ENCODE results near the gene RINT1. TPM values are rescaled to one million over a fixed set of nuclear protein-coding genes. Genes with fewer than 3 reads are reported as not detected.
A peak's percentile ranks its signal among the peaks of the same experiment; 100 is the strongest.
"Not testable (repeated sequence)": the region's sequence is repeated elsewhere in the genome, so short reads cannot be mapped to it uniquely, and the experiment has no call there.

Gene RINT1
- total RNA-seq, 1 donor from 2014 or later, result 13.5 TPM

DNA sequence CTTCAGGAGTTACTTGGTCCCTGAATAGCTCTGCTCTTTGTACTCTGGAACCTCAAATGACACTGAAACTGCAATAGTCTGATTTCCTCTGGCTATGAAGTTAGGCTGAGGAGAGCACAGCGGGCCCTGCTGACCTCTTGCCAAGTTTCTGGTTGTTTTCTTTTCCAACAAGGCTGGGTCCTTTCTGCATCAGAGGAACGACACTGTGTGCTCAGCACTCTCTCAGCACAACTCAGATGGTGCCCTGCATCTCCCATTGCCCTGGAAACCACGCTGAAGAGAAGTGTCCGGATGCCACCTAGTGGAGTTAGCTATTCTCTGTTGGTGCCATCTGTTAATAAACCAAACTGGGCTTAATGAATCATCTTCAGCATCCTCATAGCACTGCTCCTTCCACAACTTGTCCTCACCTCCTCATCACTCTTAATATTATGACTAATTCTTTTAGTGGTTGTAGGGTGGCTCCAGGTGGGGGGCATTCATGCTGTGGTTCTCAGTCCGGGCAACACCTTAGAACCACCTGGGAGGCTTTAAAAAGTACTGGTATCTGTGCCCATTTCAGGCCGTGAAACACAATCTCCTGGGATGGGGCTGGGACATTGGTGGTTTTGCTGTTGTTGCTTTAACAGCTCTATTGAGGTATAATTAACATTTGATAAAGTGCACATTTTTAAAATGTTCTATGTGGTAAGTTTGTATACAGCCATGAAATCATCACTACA lies 57.5 kb downstream of the RINT1 start:
- DNase-seq (ENCODE audit: low read depth), result peak; percentile 50
- no peak overlapping the region for H3K4me3 ChIP-seq (ENCODE audit: low read depth, low read length)
- TF ChIP-seq, protein P1, sequence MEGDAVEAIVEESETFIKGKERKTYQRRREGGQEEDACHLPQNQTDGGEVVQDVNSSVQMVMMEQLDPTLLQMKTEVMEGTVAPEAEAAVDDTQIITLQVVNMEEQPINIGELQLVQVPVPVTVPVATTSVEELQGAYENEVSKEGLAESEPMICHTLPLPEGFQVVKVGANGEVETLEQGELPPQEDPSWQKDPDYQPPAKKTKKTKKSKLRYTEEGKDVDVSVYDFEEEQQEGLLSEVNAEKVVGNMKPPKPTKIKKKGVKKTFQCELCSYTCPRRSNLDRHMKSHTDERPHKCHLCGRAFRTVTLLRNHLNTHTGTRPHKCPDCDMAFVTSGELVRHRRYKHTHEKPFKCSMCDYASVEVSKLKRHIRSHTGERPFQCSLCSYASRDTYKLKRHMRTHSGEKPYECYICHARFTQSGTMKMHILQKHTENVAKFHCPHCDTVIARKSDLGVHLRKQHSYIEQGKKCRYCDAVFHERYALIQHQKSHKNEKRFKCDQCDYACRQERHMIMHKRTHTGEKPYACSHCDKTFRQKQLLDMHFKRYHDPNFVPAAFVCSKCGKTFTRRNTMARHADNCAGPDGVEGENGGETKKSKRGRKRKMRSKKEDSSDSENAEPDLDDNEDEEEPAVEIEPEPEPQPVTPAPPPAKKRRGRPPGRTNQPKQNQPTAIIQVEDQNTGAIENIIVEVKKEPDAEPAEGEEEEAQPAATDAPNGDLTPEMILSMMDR (conservative IDR thresholded peaks at IDR 0.05; ENCODE audit: low read depth, low read length), result peak; percentile 84

DNA sequence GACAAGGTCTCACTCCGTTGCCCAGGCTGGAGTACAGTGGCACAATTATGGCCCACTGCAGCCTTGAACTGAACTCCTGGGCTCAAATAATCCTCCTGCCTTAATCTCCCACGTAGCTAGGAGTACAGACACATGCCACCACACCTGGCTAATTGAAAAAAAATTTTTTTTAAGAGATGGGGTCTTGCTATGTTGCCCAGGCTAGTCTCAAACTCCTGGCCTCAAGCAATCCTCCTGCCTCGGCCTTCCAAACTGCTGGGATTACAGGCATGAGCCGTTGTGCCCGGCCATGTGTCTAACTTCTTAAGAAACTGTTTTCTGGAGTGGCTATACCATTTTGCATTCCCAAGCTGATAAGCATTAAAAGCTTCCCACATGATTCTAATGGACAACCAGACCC lies 58.8 kb downstream of the RINT1 start:
- H3K4me3 ChIP-seq (ENCODE audit: low read depth, low read length), result no peak overlapping the region
- DNase-seq (ENCODE audit: low read depth), result no peak
- TF ChIP-seq, protein P1 (conservative IDR thresholded peaks at IDR 0.05; ENCODE audit: low read depth, low read length), result no peak

DNA sequence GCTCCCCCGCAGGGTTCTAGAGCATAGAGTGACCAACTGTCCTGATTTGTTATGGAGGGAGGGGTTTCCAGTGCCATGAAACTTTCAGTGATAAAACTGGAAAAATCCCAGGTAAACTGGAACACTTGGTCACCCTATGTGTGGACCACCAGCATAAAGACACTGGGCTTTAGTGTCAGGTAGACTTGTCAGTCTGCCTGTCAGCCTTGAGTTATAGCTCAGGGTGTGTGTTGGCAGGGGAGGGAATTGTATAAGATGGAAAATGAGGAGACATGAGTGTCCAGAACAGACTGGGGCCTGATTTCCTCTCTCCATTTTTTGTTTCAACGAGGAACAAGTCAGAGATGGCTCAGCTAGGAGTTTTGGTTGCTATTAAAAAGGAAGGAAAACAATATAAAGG lies 59.5 kb downstream of the RINT1 start:
- H3K4me3 ChIP-seq (ENCODE audit: low read depth, low read length), result no peak overlapping the region
- DNase-seq (ENCODE audit: low read depth), result no peak
- TF ChIP-seq, protein P1 (conservative IDR thresholded peaks at IDR 0.05; ENCODE audit: low read depth, low read length), result no peak

DNA sequence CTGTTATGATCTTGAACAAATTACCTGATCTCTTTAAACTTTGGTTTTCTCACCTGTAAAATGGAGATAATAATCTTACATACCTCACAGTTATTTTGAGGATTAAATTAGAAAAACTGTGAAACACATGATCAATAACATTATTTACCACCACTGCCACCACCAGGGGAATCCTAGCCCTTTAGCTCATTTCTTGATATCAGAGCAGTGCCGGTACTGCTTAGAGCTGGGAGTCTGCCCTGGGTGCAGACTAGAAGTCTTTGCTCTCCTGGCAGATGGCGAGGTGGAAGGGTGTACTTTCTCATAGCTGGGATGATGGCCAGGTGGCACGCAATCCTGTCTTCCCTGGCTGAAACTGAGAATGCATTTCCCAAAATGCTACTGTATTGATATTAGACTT lies 62.0 kb downstream of the RINT1 start:
- TF ChIP-seq, protein P1 (conservative IDR thresholded peaks at IDR 0.05; ENCODE audit: low read depth, low read length), result peak; percentile 11
- no peak overlapping the region for H3K4me3 ChIP-seq (ENCODE audit: low read depth, low read length)
- DNase-seq (ENCODE audit: low read depth), result no peak

DNA sequence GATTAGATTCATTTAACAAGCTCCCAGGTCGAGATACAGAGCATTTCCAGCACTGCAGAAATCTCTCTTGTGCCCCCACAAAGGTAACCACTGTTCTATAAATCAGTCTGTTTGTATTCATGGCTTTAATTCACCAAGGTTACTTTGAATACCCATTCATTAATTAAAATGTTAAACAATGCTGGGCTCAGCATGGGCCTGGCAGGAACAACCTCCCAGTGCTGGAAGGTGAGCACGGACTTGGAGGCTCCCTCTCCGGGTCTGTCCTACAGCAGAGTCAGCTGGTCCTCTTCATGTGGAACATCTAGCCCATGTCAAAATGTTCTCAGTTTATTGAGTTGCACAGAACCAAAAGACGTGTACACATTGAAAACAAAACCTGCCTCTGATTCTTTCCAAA lies 64.9 kb downstream of the RINT1 start:
- TF ChIP-seq, protein P1 (conservative IDR thresholded peaks at IDR 0.05; ENCODE audit: low read depth, low read length), result no peak
- no peak for DNase-seq (ENCODE audit: low read depth)
- no peak overlapping the region for H3K4me3 ChIP-seq (ENCODE audit: low read depth, low read length)

DNA sequence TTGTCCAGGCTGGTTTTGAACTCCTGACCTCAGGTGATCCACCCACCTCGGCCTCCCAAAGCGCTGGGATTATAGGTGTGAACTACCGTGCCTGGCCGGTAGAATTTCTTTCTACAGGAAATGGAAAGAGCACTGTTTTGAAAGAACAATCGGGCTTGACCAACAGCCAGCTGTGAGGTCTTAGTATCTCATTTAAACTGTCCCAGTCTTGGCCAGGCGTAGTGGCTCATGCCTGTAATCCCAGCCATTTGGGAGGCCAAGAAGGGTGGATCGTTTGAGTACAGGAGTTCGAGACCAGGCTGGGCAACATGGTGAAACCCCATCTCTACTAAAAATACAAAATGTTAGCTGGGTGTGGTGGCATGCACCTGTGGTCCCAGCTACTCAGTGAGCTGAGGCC lies 67.1 kb downstream of the RINT1 start:
- DNase-seq (ENCODE audit: low read depth), result not testable (repeated sequence)

DNA sequence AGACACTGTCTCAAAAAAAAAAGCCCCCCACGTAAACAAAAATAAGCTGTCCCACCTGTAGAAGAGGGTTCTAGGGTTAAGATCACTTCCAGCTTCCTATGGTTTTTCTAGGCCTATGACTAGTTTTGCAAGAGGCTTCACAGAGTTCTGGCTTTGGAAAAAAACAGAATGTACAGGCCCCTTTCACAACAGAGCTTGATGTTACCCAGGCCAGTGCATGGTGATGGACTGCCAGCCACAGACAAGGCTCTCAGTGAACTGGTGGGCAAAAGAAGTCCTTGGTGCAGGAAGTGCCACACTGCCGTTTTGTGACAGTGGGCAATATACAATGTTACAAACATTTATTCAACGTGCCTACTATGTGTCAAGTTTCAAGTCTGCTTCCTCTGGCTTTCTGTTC lies 67.5 kb downstream of the RINT1 start:
- no peak for DNase-seq (ENCODE audit: low read depth)
- TF ChIP-seq, protein P1 (conservative IDR thresholded peaks at IDR 0.05; ENCODE audit: low read depth, low read length), result no peak
- no peak overlapping the region for H3K4me3 ChIP-seq (ENCODE audit: low read depth, low read length)

More for the DNA sequence above, 67.1 kb downstream of the RINT1 start:
- not testable (repeated sequence) for H3K4me3 ChIP-seq (ENCODE audit: low read depth, low read length)

All from epithelial cell of proximal tubule (primary cell).